GM12875 (cell line): Measurements from ENCODE around the gene FOXC1.

Experiments used
- H3K4me3 ChIP-seq: one replicate; pipeline ENCODE4 v1.5.1; 2011; ENCODE audit warnings: low read depth, low read length, control low read depth
- TF ChIP-seq, protein P1 (sequence below): IDR thresholded peaks from 2 replicates; pipeline ENCODE4 v1.5.1; 2011; ENCODE audit warnings: low read depth, mild to moderate bottlenecking, control low read depth, inconsistent platforms, low read length, moderate library complexity, borderline replicate concordance; ENCODE audit not compliant: insufficient read depth

Gene FOXC1

DNA sequence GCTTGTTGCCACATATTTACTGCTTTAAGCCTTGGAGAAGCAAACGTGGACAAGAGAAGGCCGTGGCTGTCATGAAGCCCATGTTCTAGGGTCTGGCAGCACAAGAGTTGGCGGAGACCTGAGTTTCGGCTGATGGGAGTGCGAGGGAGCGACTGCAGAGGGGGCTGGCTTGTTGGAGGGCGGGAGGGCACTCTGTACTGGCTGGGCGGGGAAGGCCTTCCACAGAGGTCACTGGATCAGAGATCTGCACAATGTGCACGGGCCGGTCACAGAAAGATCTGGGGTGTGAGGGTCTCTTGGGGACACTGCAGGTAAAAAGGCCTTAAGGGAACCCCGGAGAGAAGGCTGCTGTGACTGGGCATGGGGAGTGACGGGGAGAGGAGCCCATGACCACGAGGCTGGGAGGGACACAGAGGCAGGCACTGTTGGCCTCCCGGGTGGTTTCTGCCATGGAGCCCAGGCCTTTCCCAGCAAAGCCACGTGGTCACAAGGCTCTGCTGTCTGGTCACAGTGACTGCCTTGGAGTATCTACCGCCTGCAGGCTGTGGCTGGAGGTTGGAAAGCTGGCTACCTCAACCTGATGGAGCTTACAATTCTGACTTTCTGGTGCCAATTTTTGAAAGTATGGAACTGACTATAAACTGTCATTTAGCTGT lies 23.8 kb downstream of the FOXC1 start:
- no peak overlapping the region for H3K4me3 ChIP-seq
- TF ChIP-seq, protein P1, sequence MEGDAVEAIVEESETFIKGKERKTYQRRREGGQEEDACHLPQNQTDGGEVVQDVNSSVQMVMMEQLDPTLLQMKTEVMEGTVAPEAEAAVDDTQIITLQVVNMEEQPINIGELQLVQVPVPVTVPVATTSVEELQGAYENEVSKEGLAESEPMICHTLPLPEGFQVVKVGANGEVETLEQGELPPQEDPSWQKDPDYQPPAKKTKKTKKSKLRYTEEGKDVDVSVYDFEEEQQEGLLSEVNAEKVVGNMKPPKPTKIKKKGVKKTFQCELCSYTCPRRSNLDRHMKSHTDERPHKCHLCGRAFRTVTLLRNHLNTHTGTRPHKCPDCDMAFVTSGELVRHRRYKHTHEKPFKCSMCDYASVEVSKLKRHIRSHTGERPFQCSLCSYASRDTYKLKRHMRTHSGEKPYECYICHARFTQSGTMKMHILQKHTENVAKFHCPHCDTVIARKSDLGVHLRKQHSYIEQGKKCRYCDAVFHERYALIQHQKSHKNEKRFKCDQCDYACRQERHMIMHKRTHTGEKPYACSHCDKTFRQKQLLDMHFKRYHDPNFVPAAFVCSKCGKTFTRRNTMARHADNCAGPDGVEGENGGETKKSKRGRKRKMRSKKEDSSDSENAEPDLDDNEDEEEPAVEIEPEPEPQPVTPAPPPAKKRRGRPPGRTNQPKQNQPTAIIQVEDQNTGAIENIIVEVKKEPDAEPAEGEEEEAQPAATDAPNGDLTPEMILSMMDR: no peak

DNA sequence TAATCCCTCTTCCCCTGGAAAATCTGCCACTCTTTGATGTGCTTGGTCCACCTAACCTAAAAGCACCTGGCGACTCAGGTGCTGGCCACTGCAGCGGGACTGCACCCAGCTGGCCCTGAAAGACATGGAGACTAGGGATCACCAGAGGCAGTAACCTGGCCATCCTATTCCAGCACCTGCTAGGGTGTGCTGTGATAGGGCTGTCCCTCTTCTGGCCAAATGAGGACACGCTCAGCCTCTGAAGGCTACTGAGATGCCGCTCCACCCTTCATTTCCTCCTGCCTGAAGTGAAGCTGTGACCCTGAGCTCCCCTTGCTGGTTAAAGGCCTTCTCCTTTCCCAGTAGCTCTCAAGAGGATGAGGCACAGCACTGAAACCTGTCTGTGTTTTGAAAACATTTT lies 24.4 kb downstream of the FOXC1 start:
- TF ChIP-seq, protein P1: no peak
- H3K4me3 ChIP-seq: no peak overlapping the region

DNA sequence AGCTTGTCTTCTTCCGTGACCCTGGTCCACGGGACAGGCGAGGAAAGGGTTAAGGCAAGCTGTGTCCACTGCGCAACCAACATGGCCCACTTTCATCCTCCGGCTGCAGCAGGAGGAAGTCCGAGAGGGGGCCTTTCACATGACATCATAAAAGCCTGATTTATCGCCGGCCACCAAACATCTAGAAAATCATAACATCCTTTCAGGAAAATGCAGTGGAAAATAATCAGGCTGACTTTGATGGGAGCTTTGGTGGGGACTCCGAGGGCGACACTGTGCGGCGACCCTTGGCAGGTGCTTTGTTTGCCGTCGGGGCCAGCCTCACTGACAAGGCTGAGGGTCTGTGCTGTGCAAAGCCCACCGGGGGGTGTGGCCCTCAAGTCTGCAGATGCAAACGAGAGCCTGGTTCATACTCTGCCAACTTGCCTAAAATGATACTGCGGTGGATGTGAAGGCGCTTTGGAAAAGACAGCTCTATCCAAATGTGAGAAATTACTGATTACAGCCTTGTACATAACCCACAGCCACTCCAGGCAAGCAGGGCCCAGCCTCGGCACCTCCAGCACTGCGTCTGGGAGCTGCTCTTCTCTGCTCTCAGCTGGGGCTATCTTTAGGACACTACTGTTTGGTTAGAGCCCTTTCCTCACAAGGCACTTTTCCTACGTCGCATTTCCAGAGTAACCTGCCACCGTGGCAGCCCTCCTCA lies 25.7 kb downstream of the FOXC1 start:
- H3K4me3 ChIP-seq: no peak overlapping the region
- TF ChIP-seq, protein P1: no peak

DNA sequence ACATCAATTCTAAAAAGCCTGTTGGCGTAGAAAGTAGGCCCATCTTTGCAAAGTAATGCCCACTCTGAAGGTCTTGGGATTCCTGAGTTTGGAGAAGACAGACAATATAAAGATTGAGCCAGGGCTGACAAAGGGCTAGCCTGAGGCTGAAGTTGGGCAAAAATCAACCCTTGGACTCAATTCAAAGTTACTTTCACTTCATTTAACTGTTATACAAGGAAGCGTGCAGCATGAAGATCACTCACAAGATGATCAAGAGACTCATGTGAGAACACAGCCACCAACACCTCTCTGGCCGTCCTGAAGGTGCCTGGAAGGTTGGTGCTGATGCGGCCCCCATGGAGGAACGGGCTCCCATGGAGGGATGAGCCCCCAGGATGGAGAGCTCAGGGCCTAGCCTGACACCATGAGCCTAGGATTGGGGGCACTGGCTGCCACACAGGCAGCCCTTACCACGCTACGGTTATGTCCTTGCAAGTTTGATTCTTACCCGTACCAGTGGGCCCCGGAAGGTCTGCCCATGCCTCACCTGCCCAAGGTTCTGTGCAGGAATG lies 26.6 kb downstream of the FOXC1 start:
- H3K4me3 ChIP-seq: no peak overlapping the region
- TF ChIP-seq, protein P1: no peak

DNA sequence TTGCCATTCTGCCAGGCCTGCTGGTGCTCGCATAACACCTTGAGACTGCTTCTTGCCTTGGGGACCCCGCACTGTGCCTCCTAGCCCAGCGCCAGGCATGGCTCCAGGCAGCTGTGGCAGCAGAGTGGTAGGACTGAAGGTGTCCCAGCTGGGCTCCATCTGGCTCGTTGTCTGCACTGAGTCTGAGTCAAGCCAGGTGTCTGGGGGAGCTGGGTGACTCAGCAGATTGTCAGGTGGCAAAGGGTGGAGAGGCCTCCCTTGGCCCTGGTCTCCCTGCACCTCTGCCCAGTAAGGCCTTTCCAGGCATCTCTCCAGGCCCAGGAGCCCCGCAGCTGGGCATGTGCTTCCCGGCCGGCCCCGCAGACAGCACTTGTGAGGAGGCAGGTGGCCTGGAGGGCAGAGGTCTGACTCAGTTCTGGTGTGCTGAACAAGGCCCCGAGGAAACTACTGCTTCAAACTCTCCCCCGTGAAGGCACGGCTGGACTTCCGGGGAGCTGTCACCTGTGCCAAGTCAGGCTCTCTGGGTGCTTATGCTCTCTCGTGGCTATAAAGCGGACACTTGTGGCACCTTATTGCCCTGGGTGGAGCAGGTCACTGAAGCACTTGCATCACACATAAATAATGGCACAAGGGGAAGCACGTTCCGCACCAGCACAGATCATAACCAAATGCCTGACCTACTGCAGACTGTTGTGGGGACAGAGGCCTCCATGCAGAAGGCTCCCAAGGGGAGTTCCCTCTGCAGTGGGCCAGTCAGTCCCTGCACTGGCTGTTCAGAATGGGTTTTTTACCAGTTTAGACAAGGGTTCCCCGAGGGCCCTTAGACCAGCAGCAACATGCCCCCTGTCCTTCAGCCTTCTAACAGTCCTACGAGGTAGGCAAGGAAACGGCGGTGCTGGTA lies 27.5 kb downstream of the FOXC1 start:
- H3K4me3 ChIP-seq: no peak overlapping the region
- TF ChIP-seq, protein P1: no peak

DNA sequence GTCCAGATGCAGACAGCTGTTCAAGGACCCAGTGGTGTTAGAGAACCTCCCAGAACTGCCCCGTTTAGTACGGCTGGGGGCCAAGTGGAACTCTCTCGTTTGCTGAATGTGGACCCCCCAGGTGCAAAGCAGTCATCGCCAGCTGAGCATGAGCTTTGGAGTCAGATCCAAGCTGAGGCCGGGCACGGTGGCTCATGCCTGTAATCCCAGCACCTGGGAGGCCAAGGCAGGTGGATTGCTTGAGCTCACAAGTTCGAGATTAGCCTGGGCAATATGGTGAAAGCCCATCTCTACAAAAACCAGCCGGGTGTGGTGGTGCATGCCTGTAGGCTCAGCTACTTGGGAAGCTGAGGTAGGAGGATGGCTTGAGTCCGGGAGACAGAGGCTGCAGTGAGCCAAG lies 29.7 kb downstream of the FOXC1 start:
- TF ChIP-seq, protein P1: no peak
- H3K4me3 ChIP-seq: no peak overlapping the region
